GM18867 (cell line): ENCODE measurements around the gene NANOS1.

Experiments used
- ATAC-seq: cut with Tn5 transposase; IDR thresholded peaks from one replicate; pipeline ENCODE4 v1.9.1; 2021; ENCODE audit warnings: mild to moderate bottlenecking, moderate library complexity; ENCODE audit not compliant: unreplicated experiment

Gene NANOS1, protein sequence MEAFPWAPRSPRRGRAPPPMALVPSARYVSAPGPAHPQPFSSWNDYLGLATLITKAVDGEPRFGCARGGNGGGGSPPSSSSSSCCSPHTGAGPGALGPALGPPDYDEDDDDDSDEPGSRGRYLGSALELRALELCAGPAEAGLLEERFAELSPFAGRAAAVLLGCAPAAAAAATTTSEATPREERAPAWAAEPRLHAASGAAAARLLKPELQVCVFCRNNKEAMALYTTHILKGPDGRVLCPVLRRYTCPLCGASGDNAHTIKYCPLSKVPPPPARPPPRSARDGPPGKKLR

GRCh38 chr10:119029613-119030420 is at the start of gene NANOS1:
NANOS1 (plus strand) TSS chr10:119029714; CDS start chr10:119029802, 88 bp downstream.
- ATAC-seq = peak; percentile 18

DNA sequence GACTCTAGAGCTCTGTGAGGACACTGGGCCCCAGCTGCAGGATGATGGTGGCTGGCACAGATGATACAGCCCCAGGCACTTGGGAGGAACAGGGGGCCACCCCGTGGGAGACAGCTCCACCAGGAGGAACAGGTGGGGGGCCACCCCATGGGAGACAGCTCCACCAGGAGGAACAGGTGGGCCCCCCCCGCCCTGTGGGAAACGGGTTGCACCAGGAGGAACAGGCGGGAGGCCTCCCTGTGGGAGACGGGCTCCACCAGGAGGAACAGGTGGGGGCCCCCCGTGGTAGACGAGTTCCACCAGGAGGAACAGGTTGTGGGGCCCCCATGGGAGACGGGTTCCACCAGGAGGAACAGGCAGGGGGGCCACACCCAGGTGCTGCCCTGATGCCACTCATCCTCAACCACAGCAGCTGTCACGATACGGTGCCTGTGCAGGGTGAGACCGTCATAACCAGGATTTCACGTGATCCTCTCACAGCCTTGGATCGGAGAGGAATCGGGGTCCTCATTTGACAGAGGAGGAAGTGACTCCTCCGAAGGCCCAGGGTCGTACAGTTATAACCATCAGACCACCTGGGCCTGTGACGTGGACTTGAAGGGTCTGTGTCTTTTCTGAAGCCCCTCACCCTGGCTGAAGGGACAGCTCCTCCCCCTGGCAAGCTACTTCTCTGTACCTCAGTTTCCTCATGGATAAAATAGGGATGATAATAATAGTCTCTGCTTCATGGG is 49.2 kb upstream of the NANOS1 start:
- ATAC-seq = no peak

DNA sequence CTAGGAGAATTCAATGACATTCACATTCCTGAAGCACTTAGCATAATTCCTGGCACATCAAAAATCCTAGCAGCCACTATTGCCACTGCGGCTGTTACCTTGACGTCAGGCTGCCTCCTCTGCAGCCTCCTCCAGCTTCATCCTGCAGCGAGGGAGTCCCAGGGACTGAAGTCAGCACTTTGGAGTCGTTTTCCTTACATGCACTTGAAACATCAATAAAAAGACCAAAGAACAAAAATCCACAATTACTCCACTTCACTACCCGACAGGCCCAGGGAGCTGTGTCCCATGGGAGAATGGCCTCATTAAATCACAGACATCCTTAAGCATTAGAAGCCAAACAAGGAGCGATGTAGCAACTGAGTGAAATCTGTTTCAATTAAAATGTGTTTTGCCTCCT is 48.6 kb upstream of the NANOS1 start:
- no peak for ATAC-seq

DNA sequence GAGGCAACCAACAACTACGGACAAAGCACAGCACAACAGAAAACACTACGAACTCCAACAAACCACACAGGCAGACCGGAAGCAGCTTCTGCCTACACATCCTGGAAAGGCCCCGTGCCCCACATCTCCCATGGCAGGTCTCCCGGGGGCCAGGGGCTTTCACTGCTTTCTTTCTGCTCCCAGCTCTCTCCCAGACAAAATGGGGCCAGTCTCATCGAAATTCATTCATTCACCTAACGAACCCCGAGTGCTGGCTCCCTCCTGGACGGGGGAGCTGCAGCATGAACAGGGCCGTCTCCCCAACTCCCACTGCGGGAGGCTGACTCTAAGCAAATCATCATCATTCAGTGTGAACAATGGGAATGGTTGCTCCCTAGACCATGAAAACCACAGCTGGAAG is 47.6 kb upstream of the NANOS1 start:
- no peak for ATAC-seq

GRCh38 chr10:118982366-118982765 is 47.1 kb upstream of the NANOS1 start:
- no peak for ATAC-seq

DNA sequence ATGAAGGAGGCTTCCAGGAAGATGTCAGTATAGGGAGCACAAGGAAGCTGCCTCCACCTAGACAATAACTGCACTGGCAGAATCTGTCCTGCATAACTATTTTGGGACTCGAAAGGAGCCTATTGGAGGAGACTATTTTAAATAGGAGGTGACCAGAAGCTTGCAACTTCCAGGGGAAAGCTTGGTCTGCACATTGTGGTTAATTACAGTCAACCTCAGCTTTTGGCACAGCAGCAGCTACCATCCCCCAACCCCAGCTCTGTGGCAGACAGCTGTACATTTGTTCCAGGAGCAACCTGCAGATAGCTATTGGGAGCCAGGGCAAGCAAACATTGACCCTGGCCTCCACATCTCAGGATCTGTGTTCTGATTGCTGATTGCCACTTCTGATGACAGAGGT is 46.3 kb upstream of the NANOS1 start:
- ATAC-seq = no peak

- no peak for ATAC-seq
These were observed 43.9 kb upstream of the NANOS1 start for GRCh38 chr10:118985576-118985975.

GRCh38 chr10:118986815-118987790 is 42.4 kb upstream of the NANOS1 start:
- peak; percentile 89 for ATAC-seq

DNA sequence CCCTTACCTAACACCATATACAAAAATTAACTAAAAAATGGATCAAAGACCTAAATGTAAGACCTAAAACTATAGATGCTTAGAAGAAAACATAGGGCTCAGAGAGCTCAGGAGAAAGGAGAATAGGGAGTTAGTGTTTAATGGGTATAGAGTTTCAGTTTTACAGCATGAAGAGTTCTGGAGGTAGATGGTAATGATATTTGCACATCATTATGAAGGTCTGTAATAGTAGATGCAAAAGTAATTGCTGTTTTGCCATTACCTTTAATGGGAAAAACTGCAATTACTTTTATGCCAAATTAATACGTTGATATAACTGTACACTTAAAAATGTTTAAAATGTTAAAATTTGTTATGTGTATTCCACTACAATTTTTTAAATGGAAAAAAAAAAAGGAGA is 39.2 kb upstream of the NANOS1 start:
- no peak for ATAC-seq

DNA sequence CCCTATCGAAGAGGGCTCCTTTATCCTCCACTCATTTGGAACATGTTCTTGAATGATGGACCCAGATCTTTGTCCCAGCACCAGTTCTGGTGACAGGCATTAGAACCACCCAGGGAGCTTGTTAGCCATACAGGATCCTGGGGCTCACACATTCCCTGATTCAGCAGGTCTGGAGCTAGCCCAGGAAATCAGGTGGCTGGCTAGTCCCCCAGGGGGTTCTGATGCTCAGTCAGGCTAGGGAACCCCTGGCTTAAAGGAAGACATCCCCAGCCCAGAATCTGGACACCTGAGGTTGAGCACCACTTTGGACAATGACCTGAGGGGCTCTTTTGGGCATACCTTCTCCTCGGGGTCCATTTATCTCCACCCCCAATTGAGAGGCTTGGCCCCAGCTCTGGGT is 37.0 kb upstream of the NANOS1 start:
- no peak for ATAC-seq

- no peak for ATAC-seq
These were observed 36.3 kb upstream of the NANOS1 start for GRCh38 chr10:118993214-118993613.

- no peak for ATAC-seq
These were observed 35.2 kb upstream of the NANOS1 start for GRCh38 chr10:118994321-118994720.

- no peak for ATAC-seq
These were observed 33.8 kb upstream of the NANOS1 start for GRCh38 chr10:118995739-118996138.

GRCh38 chr10:118997379-118997778 is 32.1 kb upstream of the NANOS1 start:
- no peak for ATAC-seq

GRCh38 chr10:118998183-118998582 is 31.3 kb upstream of the NANOS1 start:
- no peak for ATAC-seq

DNA sequence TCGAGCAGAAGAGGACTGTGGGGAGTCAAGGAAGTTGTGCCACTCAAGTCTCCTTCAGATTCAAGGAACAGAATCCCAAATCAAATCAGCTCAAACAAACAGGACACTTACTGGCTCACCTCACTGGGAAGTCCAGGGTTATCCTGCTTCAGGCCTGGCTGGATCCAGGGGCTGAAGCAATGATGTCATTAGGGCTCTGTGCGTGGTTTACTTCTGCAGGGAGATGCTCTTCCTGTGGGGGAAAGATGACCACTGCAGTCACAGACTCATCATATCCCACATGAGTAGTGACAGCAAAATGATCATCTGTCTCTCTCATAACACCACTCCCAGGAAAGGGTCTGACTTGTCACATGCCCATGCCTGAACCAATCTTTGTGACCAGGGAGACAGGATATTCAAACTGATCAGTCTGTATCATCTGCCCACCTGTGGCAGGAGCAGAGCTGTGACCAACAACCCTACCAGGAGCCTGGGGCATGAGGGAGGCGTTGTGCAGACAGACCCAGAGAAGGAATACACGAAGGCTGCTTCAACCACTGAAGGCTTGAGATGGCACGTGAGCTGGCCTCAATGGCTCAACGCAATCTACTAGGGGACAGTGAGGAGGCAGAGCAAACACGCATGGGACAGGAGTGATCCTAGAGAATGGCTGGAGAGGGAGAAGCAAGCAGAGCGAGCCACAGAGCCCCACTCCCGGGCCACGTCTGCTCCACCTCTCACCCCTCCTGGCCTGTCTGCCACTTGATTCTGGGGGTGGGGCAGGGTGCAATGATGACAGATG is 27.6 kb upstream of the NANOS1 start:
- ATAC-seq = no peak

DNA sequence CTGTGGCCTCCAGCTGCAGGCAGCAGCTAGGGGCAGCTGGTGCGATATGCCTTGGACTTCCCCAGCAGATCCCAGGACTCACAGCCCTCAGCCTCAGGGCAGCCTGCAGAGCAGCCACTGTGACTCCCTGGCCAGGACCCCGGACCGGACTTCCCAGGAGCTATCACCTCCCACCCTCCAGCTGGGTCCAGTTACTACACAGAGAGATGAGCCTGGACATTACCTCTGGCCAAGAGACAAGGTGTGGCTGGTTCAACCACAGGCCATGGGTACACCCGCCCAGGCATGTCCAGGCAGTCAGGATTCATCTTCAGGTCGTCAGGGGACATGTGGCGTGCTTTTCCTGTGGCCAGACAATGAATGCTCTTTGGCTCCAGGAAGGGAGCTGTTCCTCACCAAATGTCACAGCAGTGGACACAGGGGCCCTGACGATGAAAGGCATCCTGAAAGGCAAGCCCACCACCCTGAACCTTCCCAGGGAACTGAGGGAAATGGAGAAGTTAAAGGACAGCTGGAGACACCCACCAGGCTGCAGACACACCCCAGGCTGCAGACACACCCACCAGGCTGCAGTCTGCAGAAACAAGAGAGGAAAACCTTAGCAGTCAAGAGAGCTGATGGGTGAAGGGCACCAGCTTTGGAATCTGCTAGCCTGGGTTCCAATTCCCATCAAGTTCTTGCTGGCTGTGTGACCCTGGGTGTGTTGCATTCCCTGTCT is 25.8 kb upstream of the NANOS1 start:
- no peak for ATAC-seq

GRCh38 chr10:119005362-119006043 is 24.0 kb upstream of the NANOS1 start:
- no peak for ATAC-seq
